Brain microvascular endothelial cell (primary cell): Measurements from ENCODE around the gene MAP2K4.

Source experiments
- DNase-seq: peaks from one replicate; pipeline ENCODE4 v3.0.0-alpha.2; 2020
- H3K27ac ChIP-seq: fragments of 250-450 bp; sonication (Bioruptor Pico); 2 replicates; pipeline ENCODE4 v1.5.1; 2020; ENCODE audit warnings: mild to moderate bottlenecking, moderate library complexity
- H3K27me3 ChIP-seq: fragments of 250-450 bp; sonication (Bioruptor Pico); replicated peaks from 2 replicates; pipeline ENCODE4 v1.5.1; 2020; ENCODE audit warnings: mild to moderate bottlenecking
- H3K36me3 ChIP-seq: fragments of 250-450 bp; sonication (Bioruptor Pico); replicated peaks from 2 replicates; pipeline ENCODE4 v1.5.1; 2020; ENCODE audit warnings: mild to moderate bottlenecking
- H3K4me3 ChIP-seq: 2 replicates; pipeline ENCODE4 v1.5.1; 2011; ENCODE audit warnings: low read depth, mild to moderate bottlenecking, control low read depth, low read length, moderate library complexity
- CTCF ChIP-seq: IDR thresholded peaks from 2 replicates; pipeline ENCODE4 v1.5.1; 2011; ENCODE audit warnings: low read depth, mild to moderate bottlenecking, moderate library complexity, low read length, control low read depth, inconsistent platforms; ENCODE audit errors: missing control alignments
- in situ Hi-C: cut with HindIII; loops from 2 replicates; pipeline ENCODE4 v1.10.0; 2017; ENCODE audit warnings: low sequenced_read_pairs, low pct_ligation_motif_present

Gene MAP2K4

GRCh38 chr17:12027658-12028057, 7.0 kb downstream of the MAP2K4 start:
- no peaks in the 10 kb centered on the region for H3K36me3 ChIP-seq
- in situ Hi-C loops = no loop called here
- H3K27me3 ChIP-seq = no peaks in the 10 kb centered on the region
- DNase-seq = no peak
- no peak overlapping the region for H3K4me3 ChIP-seq
- no peak for TF ChIP-seq CTCF
- H3K27ac ChIP-seq = no peak overlapping the region

- Histone ChIP-seq H3K36me3 (no peaks in the 10 kb centered on the region), H3K27me3 (no peaks in the 10 kb centered on the region), H3K4me3 (no peak overlapping the region), H3K27ac (no peak overlapping the region)
- in situ Hi-C loops = no loop called here
- no peak for TF ChIP-seq CTCF
- DNase-seq = no peak
Observed at GRCh38 chr17:12028611-12029010, 7.9 kb downstream of the MAP2K4 start.

- Histone ChIP-seq H3K4me3 (no peak overlapping the region), H3K27me3 (no peaks in the 10 kb centered on the region), H3K36me3 (no peaks in the 10 kb centered on the region), H3K27ac (no peak overlapping the region)
- TF ChIP-seq CTCF = no peak
- in situ Hi-C loops = no loop called here
- DNase-seq = no peak
Observed at GRCh38 chr17:12034538-12034937, 13.9 kb downstream of the MAP2K4 start.

- no peak for TF ChIP-seq CTCF
- in situ Hi-C loops = no loop called here
- Histone ChIP-seq H3K4me3 (no peak overlapping the region), H3K27ac (no peak overlapping the region), H3K27me3 (no peaks in the 10 kb centered on the region), H3K36me3 (no peaks in the 10 kb centered on the region)
- no peak for DNase-seq
Observed at GRCh38 chr17:12035673-12036072, 15.0 kb downstream of the MAP2K4 start.

- no peak for TF ChIP-seq CTCF
- no peaks in the 10 kb centered on the region for H3K36me3 ChIP-seq
- in situ Hi-C loops = no loop called here
- no peak for DNase-seq
- no peaks in the 10 kb centered on the region for H3K27me3 ChIP-seq
- no peak overlapping the region for H3K4me3 ChIP-seq
- no peak overlapping the region for H3K27ac ChIP-seq
Observed at GRCh38 chr17:12037970-12038369, 17.3 kb downstream of the MAP2K4 start.

GRCh38 chr17:12040478-12040877, 19.8 kb downstream of the MAP2K4 start:
- H3K27ac ChIP-seq = no peak overlapping the region
- in situ Hi-C loops = no loop called here
- no peaks in the 10 kb centered on the region for H3K27me3 ChIP-seq
- H3K36me3 ChIP-seq = no peaks in the 10 kb centered on the region
- DNase-seq = no peak
- no peak for TF ChIP-seq CTCF
- H3K4me3 ChIP-seq = no peak overlapping the region
